H9 (cell line): ENCODE results near the gene TNPO2. TPM values are rescaled to one million over a fixed set of nuclear protein-coding genes. Genes with fewer than 3 reads are reported as not detected.

Source experiments
- DNase-seq: peaks from one replicate; pipeline ENCODE4 v3.0.0-alpha.2; 2017
- H2AFZ ChIP-seq: one replicate; pipeline ENCODE4 v1.6.1; 2013; ENCODE audit warnings: mild to moderate bottlenecking, low read length, control low read depth, moderate library complexity
- H2AK5ac ChIP-seq: 2 replicates; pipeline ENCODE4 v1.6.1; 2013; ENCODE audit warnings: low read length, control low read depth, mixed read lengths; ENCODE audit not compliant: insufficient read length
- H2BK120ac ChIP-seq: one replicate; pipeline ENCODE4 v1.6.1; 2013; ENCODE audit warnings: low read depth, mild to moderate bottlenecking, low read length, control low read depth, inconsistent platforms; ENCODE audit not compliant: poor library complexity, severe bottlenecking
- H2BK12ac ChIP-seq: 2 replicates; pipeline ENCODE4 v1.6.1; 2013; ENCODE audit warnings: low read length, control low read depth, mixed read lengths, low read depth; ENCODE audit not compliant: insufficient read length
- H2BK15ac ChIP-seq: 2 replicates; pipeline ENCODE4 v1.6.1; 2013; ENCODE audit warnings: low read depth, low read length, control low read depth
- H2BK20ac ChIP-seq: one replicate; pipeline ENCODE4 v1.6.1; 2013; ENCODE audit warnings: low read depth, mild to moderate bottlenecking, low read length, control low read depth, inconsistent platforms; ENCODE audit not compliant: poor library complexity, severe bottlenecking
- H2BK5ac ChIP-seq: 2 replicates; pipeline ENCODE4 v1.6.1; 2013; ENCODE audit warnings: low read length, control low read depth, mixed read lengths; ENCODE audit not compliant: insufficient read length
- H3K14ac ChIP-seq: 2 replicates; pipeline ENCODE4 v1.6.1; 2013; ENCODE audit warnings: low read length, control low read depth; ENCODE audit not compliant: insufficient read depth
- H3K18ac ChIP-seq: 2 replicates; pipeline ENCODE4 v1.6.1; 2013; ENCODE audit warnings: low read depth, mild to moderate bottlenecking, mixed read lengths, low read length, control low read depth; ENCODE audit not compliant: insufficient read length
- H3K23ac ChIP-seq: 2 replicates; pipeline ENCODE4 v1.6.1; 2013; ENCODE audit warnings: low read length, control low read depth, mixed read lengths, low read depth; ENCODE audit not compliant: insufficient read length
- H3K23me2 ChIP-seq: 2 replicates; pipeline ENCODE4 v1.6.1; 2013; ENCODE audit warnings: low read depth, mild to moderate bottlenecking, mixed read lengths, low read length, control low read depth; ENCODE audit not compliant: insufficient read length, poor library complexity, severe bottlenecking
- H3K27ac ChIP-seq: 2 replicates; pipeline ENCODE4 v1.5.1; 2013; ENCODE audit warnings: low read length, control low read depth, mixed read lengths, low read depth; ENCODE audit not compliant: insufficient read length
- H3K27me3 ChIP-seq: 2 replicates; pipeline ENCODE4 v1.6.1; 2013; ENCODE audit warnings: low read length, control low read depth, inconsistent platforms; ENCODE audit not compliant: insufficient read depth
- H3K4ac ChIP-seq: 2 replicates; pipeline ENCODE4 v1.6.1; 2013; ENCODE audit warnings: low read depth, mild to moderate bottlenecking, control low read depth, inconsistent platforms, low read length, moderate library complexity
- H3K4me1 ChIP-seq: 2 replicates; pipeline ENCODE4 v1.6.1; 2013; ENCODE audit warnings: low read length, control low read depth, inconsistent platforms; ENCODE audit not compliant: insufficient read depth
- H3K4me2 ChIP-seq: 2 replicates; pipeline ENCODE4 v1.6.1; 2013; ENCODE audit warnings: low read length, control low read depth, mixed read lengths; ENCODE audit not compliant: insufficient read length, insufficient read depth
- H3K56ac ChIP-seq: 2 replicates; pipeline ENCODE4 v1.6.1; 2013; ENCODE audit warnings: low read depth, mild to moderate bottlenecking, mixed read lengths, low read length, control low read depth; ENCODE audit not compliant: insufficient read length
- H3K79me1 ChIP-seq: 2 replicates; pipeline ENCODE4 v1.6.1; 2013; ENCODE audit warnings: low read depth, mild to moderate bottlenecking, moderate library complexity, low read length, control low read depth, inconsistent platforms; ENCODE audit not compliant: insufficient read depth, poor library complexity, severe bottlenecking
- H3K79me2 ChIP-seq: 2 replicates; pipeline ENCODE4 v1.6.1; 2013; ENCODE audit warnings: low read length, control low read depth, inconsistent platforms; ENCODE audit not compliant: insufficient read depth
- H3K9ac ChIP-seq: 2 replicates; pipeline ENCODE4 v1.6.1; 2013; ENCODE audit warnings: low read length, control low read depth, mixed read lengths; ENCODE audit not compliant: insufficient read length; ENCODE audit errors: extremely low read depth
- H3K9me3 ChIP-seq: one replicate; pipeline ENCODE4 v1.6.1; 2013; ENCODE audit warnings: low read depth, low read length, inconsistent platforms; ENCODE audit not compliant: control insufficient read depth
- H3T11ph ChIP-seq: one replicate; pipeline ENCODE4 v1.6.1; 2013; ENCODE audit warnings: mild to moderate bottlenecking, low read length, control low read depth, inconsistent platforms
- H4K20me1 ChIP-seq: one replicate; pipeline ENCODE4 v1.6.1; 2013; ENCODE audit not compliant: control insufficient read depth, insufficient read length, insufficient read depth
- H4K5ac ChIP-seq: 2 replicates; pipeline ENCODE4 v1.6.1; 2013; ENCODE audit warnings: low read depth, mild to moderate bottlenecking, mixed read lengths, low read length, control low read depth; ENCODE audit not compliant: insufficient read length
- H4K8ac ChIP-seq: replicated peaks from 2 replicates; pipeline ENCODE4 v1.6.1; 2013; ENCODE audit warnings: low read length, control low read depth, mixed read lengths, low read depth; ENCODE audit not compliant: insufficient read length
- H4K91ac ChIP-seq: 2 replicates; pipeline ENCODE4 v1.6.1; 2013; ENCODE audit warnings: low read depth, mild to moderate bottlenecking, moderate library complexity, mixed read lengths, low read length, control low read depth; ENCODE audit not compliant: insufficient read length
- H3K27ac Mint-ChIP-seq, 3 experiments: 2 replicates in 2 of 3; 3 replicates in 1 of 3; pipeline ENCODE4 v1.8.0; 2020 to 2021; ENCODE audit warnings: mixed read lengths in 3 of 3, mild to moderate bottlenecking in 1 of 3, moderate library complexity in 1 of 3
- H3K27me3 Mint-ChIP-seq: 2 replicates; pipeline ENCODE4 v1.8.0; 2021; ENCODE audit warnings: low read depth, mild to moderate bottlenecking, moderate library complexity, mixed read lengths
- H3K36me3 Mint-ChIP-seq, 3 experiments: 2 replicates in 2 of 3; 3 replicates in 1 of 3; pipeline ENCODE4 v1.8.0; 2020 to 2021; ENCODE audit warnings: low read depth in 3 of 3, mixed read lengths in 3 of 3; ENCODE audit not compliant: insufficient read depth in 1 of 3
- H3K4me1 Mint-ChIP-seq, 2 experiments: 2 replicates each; pipeline ENCODE4 v1.8.0; 2020; ENCODE audit warnings: mixed read lengths in 2 of 2
- H3K4me3 Mint-ChIP-seq, 2 experiments: 2 replicates in 1 of 2; 3 replicates in 1 of 2; pipeline ENCODE4 v1.8.0; 2020 to 2021; ENCODE audit warnings: mild to moderate bottlenecking in 2 of 2, mixed read lengths in 2 of 2, moderate library complexity in 1 of 2
- H3K9me3 Mint-ChIP-seq, 2 experiments: 2 replicates in 1 of 2; 3 replicates in 1 of 2; pipeline ENCODE4 v1.8.0; 2020; ENCODE audit warnings: mild to moderate bottlenecking in 2 of 2, mixed read lengths in 2 of 2, moderate library complexity in 1 of 2
- WGBS: extraction: QIAGEN DNeasy Blood & Tissue Kit; methylation state at CpG from one replicate; pipeline ENCODE4 v1.1.7; 2013; ENCODE audit warnings: missing lambda C conversion rate, low lambda C conversion rate, mixed read lengths; ENCODE audit not compliant: insufficient read length; ENCODE audit errors: extremely low coverage; 5-methylcytosine and 5-hydroxymethylcytosine counted together
- total RNA-seq: library from RNA; stranded (reverse); gene quantifications from 2 replicates; pipeline ENCODE4 v1.2.1, GENCODE V29; 2021
- TF ChIP-seq, protein P1 (sequence below): fragments of 200-600 bp; sonication (generic); conservative IDR thresholded peaks from 3 replicates; pipeline ENCODE4 v1.8.0; 2021; ENCODE audit warnings: antibody characterized with exemption, mild to moderate bottlenecking

Gene TNPO2
- total RNA-seq, 1 experiment from 2014 or later, result 159 TPM

DNA sequence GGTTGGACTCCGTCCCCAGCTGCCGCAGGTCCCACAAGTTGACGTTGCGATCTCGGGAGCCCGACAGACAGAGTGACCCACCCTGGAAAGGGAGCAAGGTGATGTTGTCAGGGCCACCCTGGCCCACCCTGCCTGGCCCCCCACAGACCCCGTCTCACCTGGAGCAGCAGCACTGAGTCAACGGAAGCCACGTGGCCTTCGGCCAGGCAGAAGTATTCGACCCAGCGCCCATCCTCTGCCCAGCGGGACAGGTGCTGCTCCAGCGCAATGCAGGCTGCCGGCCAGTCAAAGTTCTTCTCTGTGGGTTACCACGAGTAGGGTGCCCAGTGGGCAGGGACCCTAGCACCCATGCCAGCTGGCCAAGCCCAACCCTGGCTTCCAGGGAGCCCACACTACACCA, 29.1 kb downstream of the TNPO2 start:
- Mint-ChIP-seq H3K9me3 (no peaks in the 10 kb centered on the region), H3K36me3 (peaks cover 2 to 15% (median 7%) of the 10 kb centered on the region in 3 experiments; a peak in 6 of 7 replicates), H3K4me1 (0 out of 4 replicates have a peak, but pooled peaks cover 0 to 2% of the 10 kb centered on the region in 2 experiments), H3K27me3 (no peaks in the 10 kb centered on the region; the same call in 1 of the 2 replicates), H3K4me3 (no peak overlapping the region), H3K27ac (no peak overlapping the region)
- Histone ChIP-seq H2BK12ac (no peak overlapping the region), H3K9ac (no peak overlapping the region), H2BK120ac (no peak overlapping the region), H2AK5ac (no peak overlapping the region), H3K4me1 (0 out of 2 replicates have a peak, but pooled peaks cover 2% of the 10 kb centered on the region), H4K8ac (no peak overlapping the region), H3K9me3 (no peaks in the 10 kb centered on the region), H3K14ac (no peak overlapping the region), H2AFZ (no peak overlapping the region), H2BK15ac (no peak overlapping the region), H4K20me1 (peaks cover 3% of the 10 kb centered on the region), H3K18ac (no peak overlapping the region), H3T11ph (no peak overlapping the region), H3K79me2 (no peaks in the 10 kb centered on the region), H3K4ac (no peak overlapping the region), H3K56ac (no peak overlapping the region), H4K91ac (no peak overlapping the region), H2BK20ac (no peak overlapping the region), H3K23ac (no peak overlapping the region), H3K27me3 (no peaks in the 10 kb centered on the region), H4K5ac (no peak overlapping the region), H3K27ac (no peak overlapping the region), H3K23me2 (peaks cover 4% of the 10 kb centered on the region), H3K4me2 (no peak overlapping the region), H3K79me1 (no peaks in the 10 kb centered on the region), H2BK5ac (no peak overlapping the region)
- DNase-seq, result no peak
- TF ChIP-seq, protein P1, sequence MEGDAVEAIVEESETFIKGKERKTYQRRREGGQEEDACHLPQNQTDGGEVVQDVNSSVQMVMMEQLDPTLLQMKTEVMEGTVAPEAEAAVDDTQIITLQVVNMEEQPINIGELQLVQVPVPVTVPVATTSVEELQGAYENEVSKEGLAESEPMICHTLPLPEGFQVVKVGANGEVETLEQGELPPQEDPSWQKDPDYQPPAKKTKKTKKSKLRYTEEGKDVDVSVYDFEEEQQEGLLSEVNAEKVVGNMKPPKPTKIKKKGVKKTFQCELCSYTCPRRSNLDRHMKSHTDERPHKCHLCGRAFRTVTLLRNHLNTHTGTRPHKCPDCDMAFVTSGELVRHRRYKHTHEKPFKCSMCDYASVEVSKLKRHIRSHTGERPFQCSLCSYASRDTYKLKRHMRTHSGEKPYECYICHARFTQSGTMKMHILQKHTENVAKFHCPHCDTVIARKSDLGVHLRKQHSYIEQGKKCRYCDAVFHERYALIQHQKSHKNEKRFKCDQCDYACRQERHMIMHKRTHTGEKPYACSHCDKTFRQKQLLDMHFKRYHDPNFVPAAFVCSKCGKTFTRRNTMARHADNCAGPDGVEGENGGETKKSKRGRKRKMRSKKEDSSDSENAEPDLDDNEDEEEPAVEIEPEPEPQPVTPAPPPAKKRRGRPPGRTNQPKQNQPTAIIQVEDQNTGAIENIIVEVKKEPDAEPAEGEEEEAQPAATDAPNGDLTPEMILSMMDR, result no peak
- no CpG with 5 or more reads among the region's 16 CpGs for WGBS
